SK-N-SH (cell line): ENCODE measurements around the gene SLC47A2. TPM values are rescaled to one million over a fixed set of nuclear protein-coding genes. Genes with fewer than 3 reads are reported as not detected.

Source experiments
- CTCF ChIA-PET: fragments of 300-600, 350-600 bp; formaldehyde crosslinking; extraction: SDS; loops from one replicate; lab custom pipeline; 2021; lab: Yijun Ruan, JAX
- POLR2A ChIA-PET: fragments of 350-600 bp; sonication (Branson Sonifier 250); formaldehyde crosslinking; extraction: SDS; loops from one replicate; lab custom pipeline; 2020; ENCODE audit warnings: antibody characterized with exemption, inconsistent platforms; lab: Yijun Ruan, JAX
- DNase-seq: peaks from one replicate; pipeline ENCODE4 v3.0.0; 2012
- H2AFZ ChIP-seq: fragments of 200-600 bp; sonication (generic); 2 replicates; pipeline ENCODE4 v1.8.1; 2016; ENCODE audit warnings: antibody characterized with exemption, mild to moderate bottlenecking, low read depth
- H3F3A ChIP-seq: fragments of 200-600 bp; sonication (generic); replicated peaks from 2 replicates; pipeline ENCODE3; 2016; ENCODE audit warnings: antibody characterized with exemption, mild to moderate bottlenecking; ENCODE audit not compliant: insufficient read depth
- H3K27ac ChIP-seq, 2 experiments: fragments of 200-500 bp in 1 of 2; fragments of 200-600 bp in 1 of 2; sonication (Bioruptor generic) in 1 of 2; sonication (generic), shearing (Covaris generic) in 1 of 2; 2 replicates each; pipeline versions ENCODE4 v1.5.1 to v1.6.1; 2014 to 2016; ENCODE audit warnings: low read depth in 2 of 2, inconsistent platforms in 1 of 2, low read length in 1 of 2, mild to moderate bottlenecking in 1 of 2, mixed read lengths in 1 of 2
- H3K27me3 ChIP-seq: fragments of 200-600 bp; sonication (generic), shearing (Covaris generic); 2 replicates; pipeline ENCODE4 v1.6.1; 2016; ENCODE audit warnings: mixed run types; ENCODE audit not compliant: insufficient read depth
- H3K36me3 ChIP-seq, 2 experiments: fragments of 200-500 bp in 1 of 2; fragments of 200-600 bp in 1 of 2; sonication (Bioruptor generic) in 1 of 2; sonication (generic) in 1 of 2; replicated peaks in 1 of 2; 2 replicates each; pipeline versions ENCODE3 to v1.5.1; 2014 to 2016; ENCODE audit warnings: low read length in 1 of 2, mild to moderate bottlenecking in 1 of 2; ENCODE audit not compliant: insufficient read depth in 2 of 2, control insufficient read depth in 1 of 2
- H3K4me1 ChIP-seq, 2 experiments: fragments of 200-500 bp in 1 of 2; fragments of 200-600 bp in 1 of 2; sonication (Bioruptor generic) in 1 of 2; sonication (generic), shearing (Covaris generic) in 1 of 2; 2 replicates each; pipeline versions ENCODE4 v1.5.1 to v1.6.1; 2014 to 2016; ENCODE audit warnings: low read depth in 1 of 2, low read length in 1 of 2, mixed run types in 1 of 2; ENCODE audit not compliant: insufficient read depth in 2 of 2, control insufficient read depth in 1 of 2
- H3K4me2 ChIP-seq: fragments of 200-600 bp; sonication (generic), shearing (Covaris generic); 2 replicates; pipeline ENCODE4 v1.6.1; 2017; ENCODE audit warnings: mixed run types
- H3K4me3 ChIP-seq, 2 experiments: fragments of 200-500 bp in 1 of 2; fragments of 200-600 bp in 1 of 2; sonication (Bioruptor generic) in 1 of 2; sonication (generic), shearing (Covaris generic) in 1 of 2; 2 replicates each; pipeline versions ENCODE4 v1.5.1 to v1.8.1; 2014 to 2016; ENCODE audit warnings: low read depth in 2 of 2, inconsistent platforms in 1 of 2, low read length in 1 of 2, mild to moderate bottlenecking in 1 of 2, mixed read lengths in 1 of 2, moderate library complexity in 1 of 2
- H3K79me2 ChIP-seq: fragments of 200-600 bp; sonication (generic); 2 replicates; pipeline ENCODE4 v1.8.1; 2017; ENCODE audit warnings: mild to moderate bottlenecking; ENCODE audit not compliant: insufficient read depth
- H3K9ac ChIP-seq: fragments of 200-600 bp; sonication (generic); 2 replicates; pipeline ENCODE4 v1.6.1; 2017; ENCODE audit warnings: mixed run types
- H3K9me2 ChIP-seq: fragments of 200-600 bp; sonication (generic); 2 replicates; pipeline ENCODE4 v1.6.1; 2017; ENCODE audit warnings: mixed run types
- H3K9me3 ChIP-seq: fragments of 200-600 bp; sonication (generic); 2 replicates; pipeline ENCODE4 v1.6.1; 2017; ENCODE audit warnings: mixed run types, mild to moderate bottlenecking, moderate library complexity
- H4K20me1 ChIP-seq: fragments of 200-600 bp; sonication (generic); 2 replicates; pipeline ENCODE4 v1.6.1; 2017; ENCODE audit warnings: mild to moderate bottlenecking, mixed run types; ENCODE audit not compliant: insufficient read depth
- EP300 ChIP-seq, 2 experiments: IDR thresholded peaks; 2 replicates each; pipeline versions ENCODE4 v1.4.0 to v1.6.1; 2012; ENCODE audit warnings: borderline replicate concordance in 1 of 2, low read depth in 1 of 2, low read length in 1 of 2
- FOXJ3 ChIP-seq: sonication (generic); formaldehyde crosslinking; IDR thresholded peaks from 2 replicates; pipeline ENCODE4 v1.5.1; 2020; ENCODE audit warnings: mild to moderate bottlenecking, missing genetic modification reagents
- GABPA ChIP-seq: IDR thresholded peaks from 2 replicates; pipeline ENCODE4 v1.4.0; 2012; ENCODE audit warnings: low read depth, mild to moderate bottlenecking
- MEF2A ChIP-seq: IDR thresholded peaks from 2 replicates; pipeline ENCODE4 v1.4.0; 2012; ENCODE audit warnings: low read depth, borderline replicate concordance
- NRF1 ChIP-seq: IDR thresholded peaks from 2 replicates; pipeline ENCODE4 v1.6.1; 2012; ENCODE audit warnings: low read depth, mild to moderate bottlenecking, low read length
- POLR2AphosphoS5 ChIP-seq: IDR thresholded peaks from 2 replicates; pipeline ENCODE4 v1.6.1; 2012; ENCODE audit warnings: low read depth, low read length
- RAD21 ChIP-seq: IDR thresholded peaks from 2 replicates; pipeline ENCODE4 v1.6.1; 2012; ENCODE audit warnings: mild to moderate bottlenecking, low read length
- RCOR1 ChIP-seq: fragments of 150-350 bp; IDR thresholded peaks from 2 replicates; pipeline ENCODE4 v1.6.1; 2017; ENCODE audit warnings: antibody characterized with exemption, low read length
- RXRA ChIP-seq: IDR thresholded peaks from 2 replicates; pipeline ENCODE4 v1.4.0; 2012; ENCODE audit warnings: low read depth, mild to moderate bottlenecking, borderline replicate concordance
- TAF1 ChIP-seq: IDR thresholded peaks from 2 replicates; pipeline ENCODE4 v1.6.1; 2012; ENCODE audit warnings: low read depth, mild to moderate bottlenecking, low read length, moderate library complexity, borderline replicate concordance
- YY1 ChIP-seq: IDR thresholded peaks from 2 replicates; pipeline ENCODE4 v1.4.0; 2012; ENCODE audit warnings: low read depth, mild to moderate bottlenecking
- WGBS: methylation state at CpG from one replicate; pipeline ENCODE4 v1.1.6; 2017; ENCODE audit warnings: low lambda C conversion rate; 5-methylcytosine and 5-hydroxymethylcytosine counted together
- polyA plus RNA-seq, 3 experiments: library from polyadenylated mRNA; depleted of rRNA; stranded (reverse); fragments of >200 nt; gene quantifications; 2 replicates each; pipeline ENCODE4 v1.2.3, GENCODE V29; 2012
- TF ChIP-seq, protein P1 (sequence below): fragments of 150-350 bp; IDR thresholded peaks from 2 replicates; pipeline ENCODE4 v1.6.1; 2017; ENCODE audit warnings: antibody characterized with exemption, low read length, low read depth, borderline replicate concordance
- TF ChIP-seq, protein P2 (sequence below): IDR thresholded peaks from 2 replicates; pipeline ENCODE4 v1.6.1; 2012; ENCODE audit warnings: mild to moderate bottlenecking, low read depth, low read length, moderate library complexity
- TF ChIP-seq, protein P3 (sequence below): IDR thresholded peaks from 2 replicates; pipeline ENCODE4 v1.4.0; 2012; ENCODE audit warnings: low read depth, borderline replicate concordance
- TF ChIP-seq, protein P4 (sequence below): IDR thresholded peaks from 2 replicates; pipeline ENCODE4 v1.4.0; 2012; ENCODE audit warnings: low read depth
- TF ChIP-seq, protein P5 (sequence below): fragments of 200-600 bp; sonication (generic); IDR thresholded peaks from 2 replicates; pipeline ENCODE4 v1.6.1; 2017; ENCODE audit warnings: antibody characterized with exemption, mild to moderate bottlenecking, moderate library complexity

The SLC47A2 gene
- polyA plus RNA-seq, 1 of the 3 experiments (the other 2 are of a cell fraction), result not detected

DNA sequence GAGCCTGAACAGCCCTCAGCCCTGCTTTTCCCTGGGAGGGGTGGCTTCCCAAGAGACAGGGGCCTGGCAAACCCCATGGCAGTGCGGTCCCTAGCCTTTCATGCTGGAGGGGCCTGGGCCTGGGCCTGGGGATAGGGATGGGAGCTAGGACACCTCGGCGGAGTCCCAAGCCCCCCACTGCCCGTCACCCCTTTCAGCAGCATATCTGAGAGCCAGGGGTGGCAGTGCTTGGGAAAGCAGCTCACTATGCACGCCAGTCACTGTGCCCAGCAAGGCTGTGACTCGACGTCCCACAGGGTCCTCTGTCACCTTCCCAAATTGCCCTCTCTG, 612 bp upstream of the SLC47A2 start:
- TF ChIP-seq MEF2A, result no peak
- ChIA-PET CTCF (interaction anchor here (0.8 to 1.9 kb wide), 2 partner anchors 11 to 28 kb away, joined by 3 to 8 read pairs; no protein-coding TSS in a partner anchor), POLR2A (no interaction called here)
- Histone ChIP-seq H3K4me1 (peaks cover 0 to 9% of the 10 kb centered on the region in 2 experiments; a peak in 1 of 4 replicates), H3K27me3 (no peaks in the 10 kb centered on the region), H3F3A (no peaks in the 10 kb centered on the region), H3K9me3 (no peaks in the 10 kb centered on the region), H2AFZ (no peak overlapping the region), H3K4me3 (no peak overlapping the region), H3K36me3 (no peaks in the 10 kb centered on the region), H4K20me1 (no peaks in the 10 kb centered on the region), H3K4me2 (no peak overlapping the region), H3K9me2 (no peaks in the 10 kb centered on the region), H3K27ac (no peak overlapping the region), H3K9ac (no peak overlapping the region), H3K79me2 (no peaks in the 10 kb centered on the region)
- DNase-seq, result no peak
- 97% methylated on average over 4 of the region's 7 CpGs for WGBS

DNA sequence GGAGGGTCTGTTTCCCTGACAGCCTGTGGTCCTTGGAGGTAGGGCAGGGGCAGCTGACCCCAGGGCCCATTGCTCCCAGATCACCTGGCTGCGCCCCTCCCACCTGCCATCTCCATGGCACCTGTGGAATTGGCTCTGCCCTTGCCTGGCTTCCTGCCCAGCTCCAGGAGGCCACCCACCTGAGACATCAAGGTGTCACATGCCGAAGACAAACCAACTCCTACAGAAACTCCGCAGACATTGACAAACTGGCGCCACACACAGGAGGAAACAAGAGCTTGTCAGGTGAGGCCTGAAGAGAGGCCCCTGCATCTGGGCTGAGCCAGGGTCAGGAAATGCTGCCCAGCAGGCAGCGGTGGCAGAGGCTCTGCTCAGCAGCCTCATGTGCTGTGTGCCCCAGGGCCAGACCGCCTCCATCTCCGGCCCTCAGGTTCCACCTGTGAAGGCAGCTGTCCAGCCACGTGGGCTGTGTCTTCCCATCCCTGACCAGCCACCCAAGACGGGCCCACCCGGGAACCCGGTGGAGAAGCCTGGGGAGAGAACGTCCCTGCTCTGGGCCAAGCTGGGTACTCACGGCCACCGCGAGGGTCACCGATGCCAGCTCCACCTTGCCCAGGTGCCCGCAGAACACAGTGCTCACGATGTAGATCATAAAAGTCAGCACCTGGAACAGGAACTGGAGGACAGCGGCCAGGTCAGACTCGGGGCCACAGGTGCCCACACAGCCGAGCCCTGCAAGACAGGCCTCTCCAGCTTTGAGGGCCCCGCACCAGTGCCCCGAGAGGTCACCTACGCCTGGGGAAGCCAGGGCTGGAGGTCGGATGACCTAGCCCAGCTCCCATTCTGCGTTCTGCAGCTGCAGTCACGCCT, 1.6 kb downstream of the SLC47A2 start:
- no peaks in the 10 kb centered on the region for H3K9me3 ChIP-seq
- no peaks in the 10 kb centered on the region for H4K20me1 ChIP-seq
- ChIA-PET POLR2A (interaction anchor here (0.7 kb wide), 1 partner anchor 412 kb away, joined by 3 read pairs; no protein-coding TSS in a partner anchor), CTCF (interaction anchor here (0.7 to 2.6 kb wide), 3 partner anchors 30 to 52 kb away, joined by 3 to 9 read pairs (median 5); no protein-coding TSS in a partner anchor)
- H3K9me2 ChIP-seq, result no peaks in the 10 kb centered on the region
- no peak overlapping the region for H3K4me3 ChIP-seq
- 93% methylated on average over 15 of the region's 27 CpGs for WGBS
- H3K27ac ChIP-seq, result no peak overlapping the region
- H3K36me3 ChIP-seq, result no peaks in the 10 kb centered on the region
- DNase-seq, result no peak
- H2AFZ ChIP-seq, result no peak overlapping the region
- H3K27me3 ChIP-seq, result no peaks in the 10 kb centered on the region
- no peaks in the 10 kb centered on the region for H3F3A ChIP-seq
- no peak overlapping the region for H3K4me2 ChIP-seq
- no peak overlapping the region for H3K9ac ChIP-seq
- H3K79me2 ChIP-seq, result no peaks in the 10 kb centered on the region
- peaks cover 0 to 7% of the 10 kb centered on the region in 2 experiments; a peak in 1 of 4 replicates for H3K4me1 ChIP-seq
- TF ChIP-seq, protein P1, sequence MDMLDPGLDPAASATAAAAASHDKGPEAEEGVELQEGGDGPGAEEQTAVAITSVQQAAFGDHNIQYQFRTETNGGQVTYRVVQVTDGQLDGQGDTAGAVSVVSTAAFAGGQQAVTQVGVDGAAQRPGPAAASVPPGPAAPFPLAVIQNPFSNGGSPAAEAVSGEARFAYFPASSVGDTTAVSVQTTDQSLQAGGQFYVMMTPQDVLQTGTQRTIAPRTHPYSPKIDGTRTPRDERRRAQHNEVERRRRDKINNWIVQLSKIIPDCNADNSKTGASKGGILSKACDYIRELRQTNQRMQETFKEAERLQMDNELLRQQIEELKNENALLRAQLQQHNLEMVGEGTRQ, result no peak
- no peak for TF ChIP-seq EP300 (IDR thresholded peaks at IDR 0.05; ENCODE audit: borderline replicate concordance in 1 of 2, low read depth in 1 of 2, low read length in 1 of 2)
- no peak for TF ChIP-seq POLR2AphosphoS5
- TF ChIP-seq, protein P2, sequence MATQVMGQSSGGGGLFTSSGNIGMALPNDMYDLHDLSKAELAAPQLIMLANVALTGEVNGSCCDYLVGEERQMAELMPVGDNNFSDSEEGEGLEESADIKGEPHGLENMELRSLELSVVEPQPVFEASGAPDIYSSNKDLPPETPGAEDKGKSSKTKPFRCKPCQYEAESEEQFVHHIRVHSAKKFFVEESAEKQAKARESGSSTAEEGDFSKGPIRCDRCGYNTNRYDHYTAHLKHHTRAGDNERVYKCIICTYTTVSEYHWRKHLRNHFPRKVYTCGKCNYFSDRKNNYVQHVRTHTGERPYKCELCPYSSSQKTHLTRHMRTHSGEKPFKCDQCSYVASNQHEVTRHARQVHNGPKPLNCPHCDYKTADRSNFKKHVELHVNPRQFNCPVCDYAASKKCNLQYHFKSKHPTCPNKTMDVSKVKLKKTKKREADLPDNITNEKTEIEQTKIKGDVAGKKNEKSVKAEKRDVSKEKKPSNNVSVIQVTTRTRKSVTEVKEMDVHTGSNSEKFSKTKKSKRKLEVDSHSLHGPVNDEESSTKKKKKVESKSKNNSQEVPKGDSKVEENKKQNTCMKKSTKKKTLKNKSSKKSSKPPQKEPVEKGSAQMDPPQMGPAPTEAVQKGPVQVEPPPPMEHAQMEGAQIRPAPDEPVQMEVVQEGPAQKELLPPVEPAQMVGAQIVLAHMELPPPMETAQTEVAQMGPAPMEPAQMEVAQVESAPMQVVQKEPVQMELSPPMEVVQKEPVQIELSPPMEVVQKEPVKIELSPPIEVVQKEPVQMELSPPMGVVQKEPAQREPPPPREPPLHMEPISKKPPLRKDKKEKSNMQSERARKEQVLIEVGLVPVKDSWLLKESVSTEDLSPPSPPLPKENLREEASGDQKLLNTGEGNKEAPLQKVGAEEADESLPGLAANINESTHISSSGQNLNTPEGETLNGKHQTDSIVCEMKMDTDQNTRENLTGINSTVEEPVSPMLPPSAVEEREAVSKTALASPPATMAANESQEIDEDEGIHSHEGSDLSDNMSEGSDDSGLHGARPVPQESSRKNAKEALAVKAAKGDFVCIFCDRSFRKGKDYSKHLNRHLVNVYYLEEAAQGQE, result no peak
- TF ChIP-seq YY1, result no peak
- TF ChIP-seq RCOR1, result no peak
- no peak for TF ChIP-seq TAF1
- TF ChIP-seq, protein P3, sequence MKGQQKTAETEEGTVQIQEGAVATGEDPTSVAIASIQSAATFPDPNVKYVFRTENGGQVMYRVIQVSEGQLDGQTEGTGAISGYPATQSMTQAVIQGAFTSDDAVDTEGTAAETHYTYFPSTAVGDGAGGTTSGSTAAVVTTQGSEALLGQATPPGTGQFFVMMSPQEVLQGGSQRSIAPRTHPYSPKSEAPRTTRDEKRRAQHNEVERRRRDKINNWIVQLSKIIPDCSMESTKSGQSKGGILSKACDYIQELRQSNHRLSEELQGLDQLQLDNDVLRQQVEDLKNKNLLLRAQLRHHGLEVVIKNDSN, result no peak
- TF ChIP-seq RXRA, result no peak
- no peak for TF ChIP-seq FOXJ3
- TF ChIP-seq, protein P4, sequence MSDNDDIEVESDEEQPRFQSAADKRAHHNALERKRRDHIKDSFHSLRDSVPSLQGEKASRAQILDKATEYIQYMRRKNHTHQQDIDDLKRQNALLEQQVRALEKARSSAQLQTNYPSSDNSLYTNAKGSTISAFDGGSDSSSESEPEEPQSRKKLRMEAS, result no peak
- no peak for TF ChIP-seq RAD21
- TF ChIP-seq, protein P5, sequence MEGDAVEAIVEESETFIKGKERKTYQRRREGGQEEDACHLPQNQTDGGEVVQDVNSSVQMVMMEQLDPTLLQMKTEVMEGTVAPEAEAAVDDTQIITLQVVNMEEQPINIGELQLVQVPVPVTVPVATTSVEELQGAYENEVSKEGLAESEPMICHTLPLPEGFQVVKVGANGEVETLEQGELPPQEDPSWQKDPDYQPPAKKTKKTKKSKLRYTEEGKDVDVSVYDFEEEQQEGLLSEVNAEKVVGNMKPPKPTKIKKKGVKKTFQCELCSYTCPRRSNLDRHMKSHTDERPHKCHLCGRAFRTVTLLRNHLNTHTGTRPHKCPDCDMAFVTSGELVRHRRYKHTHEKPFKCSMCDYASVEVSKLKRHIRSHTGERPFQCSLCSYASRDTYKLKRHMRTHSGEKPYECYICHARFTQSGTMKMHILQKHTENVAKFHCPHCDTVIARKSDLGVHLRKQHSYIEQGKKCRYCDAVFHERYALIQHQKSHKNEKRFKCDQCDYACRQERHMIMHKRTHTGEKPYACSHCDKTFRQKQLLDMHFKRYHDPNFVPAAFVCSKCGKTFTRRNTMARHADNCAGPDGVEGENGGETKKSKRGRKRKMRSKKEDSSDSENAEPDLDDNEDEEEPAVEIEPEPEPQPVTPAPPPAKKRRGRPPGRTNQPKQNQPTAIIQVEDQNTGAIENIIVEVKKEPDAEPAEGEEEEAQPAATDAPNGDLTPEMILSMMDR, result no peak
- TF ChIP-seq GABPA, result no peak
- TF ChIP-seq NRF1, result no peak
